ENCODE data around the gene FLT3.

DNA sequence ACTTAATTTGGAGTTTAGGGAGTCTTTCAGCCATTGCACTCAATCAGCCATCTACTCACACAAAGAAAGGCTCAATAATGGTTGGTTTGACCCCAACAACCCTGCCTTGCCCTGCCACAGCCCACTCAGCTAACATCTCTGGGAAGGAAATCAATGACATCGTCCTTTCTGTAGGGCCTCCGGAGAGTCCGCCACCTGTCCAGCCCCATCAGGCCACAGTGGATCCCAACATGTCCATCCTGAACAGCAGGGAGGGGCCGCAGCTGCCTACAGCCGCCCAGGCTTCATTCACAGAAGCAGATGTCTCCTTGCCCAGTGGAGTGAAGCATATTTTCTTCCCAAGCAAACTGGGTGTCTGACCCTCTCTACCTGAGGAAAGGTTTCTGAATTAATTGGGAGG lies 127.1 kb downstream of the FLT3 start:
- TF ChIP-seq CTCF (IDR thresholded peaks at IDR 0.05; ENCODE audit: low read length) (no peak), EZH2 (optimal IDR thresholded peaks at IDR 0.05; ENCODE audit: low read depth, low read length) (no peak)
